NCI-H1417 treated with DMSO at 0.1 percent for 48 hours (cell line): Measurements from ENCODE around the gene JCAD.
"Not testable (repeated sequence)": the region's sequence is repeated elsewhere in the genome, so short reads cannot be mapped to it uniquely, and the experiment has no call there.

ENCODE experiments used
- DNase-seq: peaks from one replicate; lab custom pipeline; 2025; lab: John Stamatoyannopoulos, UW

JCAD gene

DNA sequence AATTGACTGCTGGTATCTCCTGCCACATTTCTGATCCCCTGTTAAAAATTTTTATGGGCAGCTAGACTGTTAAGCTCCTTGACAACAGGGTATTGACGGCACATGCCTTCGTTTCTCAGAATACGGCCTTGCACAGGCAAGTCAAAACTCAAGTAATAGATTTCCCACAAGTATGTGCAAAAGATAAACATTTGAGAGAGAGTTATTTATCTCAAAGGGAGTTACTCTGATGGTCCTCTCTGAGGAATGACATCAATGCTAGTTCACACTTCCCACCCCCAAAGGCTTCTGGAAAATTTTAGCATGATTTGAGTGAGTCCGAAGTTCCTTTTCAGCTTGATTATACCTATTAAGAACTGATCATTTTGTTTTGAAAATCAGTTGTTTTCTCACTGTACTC, 71.9 kb downstream of the JCAD start:
- DNase-seq, result no peak

DNA sequence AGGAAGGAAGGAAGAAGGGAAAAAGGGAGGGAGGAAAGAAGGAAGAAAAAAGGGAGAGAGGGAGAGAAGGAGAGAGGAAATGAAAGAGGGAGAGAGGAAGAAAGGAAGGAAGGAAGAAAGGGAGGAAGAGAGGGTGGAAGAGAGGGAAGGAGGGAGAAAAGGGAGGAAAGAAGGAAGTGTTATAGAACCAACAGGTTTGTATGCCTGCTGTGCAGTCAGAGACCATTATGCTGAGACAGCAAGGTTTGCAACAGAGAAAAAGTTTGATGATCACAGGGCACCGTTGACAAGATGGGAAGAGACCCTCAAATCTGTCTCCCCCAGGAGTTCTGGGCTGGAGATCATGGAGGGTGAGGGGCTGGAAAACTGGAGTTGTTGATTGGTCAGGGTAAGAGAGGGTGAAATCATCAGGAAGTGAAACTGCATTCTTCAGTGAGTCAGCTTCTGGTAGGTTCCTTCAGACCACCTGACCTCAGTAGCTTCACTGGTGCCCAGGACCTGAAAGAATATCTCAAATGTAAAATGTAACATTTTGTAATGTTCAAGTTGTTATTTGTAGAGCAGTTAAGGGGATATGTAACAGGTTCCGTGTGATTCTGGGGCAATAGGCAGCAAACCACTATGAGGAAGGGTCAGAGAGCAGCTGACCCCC, 76.3 kb downstream of the JCAD start:
- no peak for DNase-seq

- DNase-seq, result no peak
These were observed 77.9 kb downstream of the JCAD start for GRCh38 chr10:29981510-29981909.

GRCh38 chr10:29980084-29980483, 79.3 kb downstream of the JCAD start:
- DNase-seq, result no peak

GRCh38 chr10:29979421-29979779, 80.0 kb downstream of the JCAD start:
- not testable (repeated sequence) for DNase-seq

GRCh38 chr10:29977171-29977570, 82.2 kb downstream of the JCAD start:
- no peak for DNase-seq

- DNase-seq, result no peak
These were observed 83.3 kb downstream of the JCAD start for GRCh38 chr10:29976134-29976533.

DNA sequence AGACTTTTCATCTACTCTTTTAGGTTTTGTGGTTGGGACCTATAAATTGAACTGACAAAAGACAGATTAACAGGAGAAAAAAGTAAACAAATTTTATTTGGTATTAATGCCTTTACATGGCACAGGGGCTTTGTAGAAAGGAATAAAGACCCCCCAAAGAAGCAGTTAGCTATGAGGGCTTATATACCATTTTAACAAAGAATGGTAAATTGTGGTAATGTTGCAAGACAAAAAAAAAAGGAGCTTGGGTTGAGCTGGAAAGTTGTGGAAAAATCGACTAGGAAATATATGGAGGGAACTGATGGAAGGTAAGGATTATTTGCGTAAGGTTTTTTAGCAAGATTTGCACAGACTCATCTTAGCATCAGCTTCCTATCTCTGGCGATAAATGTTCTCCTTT, 84.6 kb downstream of the JCAD start:
- no peak for DNase-seq

- DNase-seq, result no peak
These were observed 85.5 kb downstream of the JCAD start for GRCh38 chr10:29973921-29974320.

DNA sequence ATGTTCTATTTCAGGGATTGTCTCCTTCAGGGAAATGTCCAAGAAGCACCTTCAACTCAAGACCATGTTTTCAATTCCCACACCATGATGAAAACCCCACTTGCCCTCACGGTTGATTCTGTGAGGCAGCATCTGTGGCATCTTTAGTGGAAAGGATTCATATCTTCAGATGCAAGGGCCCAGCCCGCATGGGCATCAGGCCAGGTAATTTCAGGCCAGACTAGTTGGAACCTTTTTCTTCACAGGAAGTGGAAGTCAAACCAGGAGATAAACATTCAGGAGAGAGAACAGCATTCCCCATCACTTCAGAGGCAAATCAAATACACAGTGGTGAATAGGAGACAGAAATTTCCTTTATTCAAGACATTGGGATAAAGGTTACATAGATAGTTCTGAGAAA, 88.8 kb downstream of the JCAD start:
- no peak for DNase-seq

DNA sequence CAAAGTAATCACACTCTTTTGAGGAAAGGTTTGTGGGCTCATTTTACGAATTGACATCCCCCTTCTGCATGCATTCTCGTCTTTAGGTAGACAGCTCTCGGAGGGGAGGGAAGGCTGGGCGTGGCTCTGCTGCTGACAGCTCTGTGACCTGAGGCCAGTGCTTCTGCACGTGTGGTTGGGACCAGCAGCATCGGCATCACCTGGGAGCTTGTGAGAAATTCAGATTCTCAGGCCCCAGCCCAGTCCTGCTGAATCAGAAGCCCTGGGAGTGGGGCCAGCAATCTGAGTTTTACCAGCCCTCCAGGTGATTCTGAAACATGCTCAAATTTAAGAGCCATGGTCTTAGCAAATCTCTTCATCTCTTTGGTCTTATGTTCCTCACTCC, 89.4 kb downstream of the JCAD start:
- DNase-seq, result no peak

GRCh38 chr10:29969255-29970011, 90.0 kb downstream of the JCAD start:
- no peak for DNase-seq

- no peak for DNase-seq
These were observed 90.8 kb downstream of the JCAD start for GRCh38 chr10:29968585-29968984.

DNA sequence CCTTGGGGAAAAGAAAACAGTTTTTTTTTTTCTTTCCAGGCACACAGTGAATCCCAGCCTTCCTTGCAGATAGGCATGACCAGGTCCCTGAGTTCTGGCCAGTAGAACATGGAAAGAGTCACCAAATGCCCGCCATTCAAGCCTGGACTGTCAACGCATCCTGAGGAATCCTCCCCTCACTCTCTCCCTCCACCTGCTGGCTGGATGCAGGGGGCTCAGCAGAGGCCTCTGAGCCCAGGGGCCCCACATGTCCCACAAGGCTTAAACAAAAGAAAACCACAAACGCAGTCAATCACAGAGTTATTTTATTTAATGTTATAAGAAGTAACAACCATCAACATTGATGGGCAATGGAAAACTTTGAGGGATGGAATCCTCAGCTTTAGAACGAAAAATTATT, 93.1 kb downstream of the JCAD start:
- no peak for DNase-seq
